Smooth muscle cell (in vitro differentiated cells): Measurements from ENCODE around the gene TOMM70. TPM values are rescaled to one million over a fixed set of nuclear protein-coding genes. Genes with fewer than 3 reads are reported as not detected.
"Not testable (repeated sequence)": the region's sequence is repeated elsewhere in the genome, so short reads cannot be mapped to it uniquely, and the experiment has no call there.

Source experiments
- DNase-seq: peaks from one replicate; lab custom pipeline; 2025; ENCODE audit not compliant: unreplicated experiment; lab: John Stamatoyannopoulos, UW
- H2AFZ ChIP-seq: fragments of 200-600 bp; sonication (generic); 2 replicates; pipeline ENCODE4 v1.6.0; 2016; ENCODE audit warnings: antibody characterized with exemption, low read depth, mild to moderate bottlenecking
- H3F3A ChIP-seq: fragments of 200-600 bp; sonication (generic); 2 replicates; pipeline ENCODE4 v1.6.0; 2017; ENCODE audit warnings: antibody characterized with exemption, low read depth
- H3K27ac ChIP-seq: fragments of 200-600 bp; sonication (generic); 2 replicates; pipeline ENCODE4 v1.5.1; 2016; ENCODE audit warnings: low read depth, mild to moderate bottlenecking
- H3K27me3 ChIP-seq: fragments of 200-600 bp; sonication (generic); 2 replicates; pipeline ENCODE4 v1.6.1; 2016; ENCODE audit warnings: low read depth, mild to moderate bottlenecking
- H3K36me3 ChIP-seq: fragments of 200-600 bp; sonication (generic); 2 replicates; pipeline ENCODE4 v1.5.1; 2016; ENCODE audit warnings: low read depth
- H3K4me1 ChIP-seq: fragments of 200-600 bp; sonication (generic); 2 replicates; pipeline ENCODE4 v1.5.1; 2016; ENCODE audit warnings: low read depth
- H3K4me2 ChIP-seq: fragments of 200-600 bp; sonication (generic); 2 replicates; pipeline ENCODE4 v1.6.0; 2016; ENCODE audit warnings: mild to moderate bottlenecking
- H3K4me3 ChIP-seq: fragments of 200-600 bp; sonication (generic); 2 replicates; pipeline ENCODE4 v1.5.1; 2016; ENCODE audit warnings: mild to moderate bottlenecking
- H3K79me2 ChIP-seq: fragments of 200-600 bp; sonication (generic); 2 replicates; pipeline ENCODE4 v1.6.0; 2016; ENCODE audit warnings: low read depth, mild to moderate bottlenecking
- H3K9ac ChIP-seq: fragments of 200-600 bp; sonication (generic); 2 replicates; pipeline ENCODE4 v1.6.0; 2016; ENCODE audit warnings: low read depth
- H3K9me3 ChIP-seq: fragments of 200-600 bp; sonication (generic); replicated peaks from 2 replicates; pipeline ENCODE4 v1.5.1; 2016; ENCODE audit warnings: low read depth
- H4K20me1 ChIP-seq: fragments of 200-600 bp; sonication (generic); 2 replicates; pipeline ENCODE4 v1.6.0; 2016; ENCODE audit warnings: low read depth
- WGBS: methylation state at CpG from one replicate; pipeline ENCODE4 v1.1.7; 2016; ENCODE audit warnings: low lambda C conversion rate; 5-methylcytosine and 5-hydroxymethylcytosine counted together
- polyA plus RNA-seq: library from polyadenylated mRNA; unstranded; fragments of >200 nt; fragmentation: Nextera tagmentation; extraction: Ambion mirVana; gene quantifications from 2 replicates; pipeline ENCODE4 v1.2.1, GENCODE V29; 2016
- total RNA-seq: library from RNA; depleted of rRNA; stranded (reverse); fragments of >200 nt; gene quantifications from 2 replicates; pipeline ENCODE4 v1.2.3, GENCODE V29; 2014
- TF ChIP-seq, protein P1 (sequence below): fragments of 200-600 bp; sonication (generic); IDR thresholded peaks from 2 replicates; pipeline ENCODE4 v1.5.1; 2017; ENCODE audit warnings: borderline replicate concordance, mild to moderate bottlenecking, antibody characterized with exemption; ENCODE audit not compliant: insufficient read depth, poor library complexity, severe bottlenecking

TOMM70 gene
- total and polyA plus RNA-seq, 2 experiments from 2014 or later = 28.1 to 53.7 TPM

DNA sequence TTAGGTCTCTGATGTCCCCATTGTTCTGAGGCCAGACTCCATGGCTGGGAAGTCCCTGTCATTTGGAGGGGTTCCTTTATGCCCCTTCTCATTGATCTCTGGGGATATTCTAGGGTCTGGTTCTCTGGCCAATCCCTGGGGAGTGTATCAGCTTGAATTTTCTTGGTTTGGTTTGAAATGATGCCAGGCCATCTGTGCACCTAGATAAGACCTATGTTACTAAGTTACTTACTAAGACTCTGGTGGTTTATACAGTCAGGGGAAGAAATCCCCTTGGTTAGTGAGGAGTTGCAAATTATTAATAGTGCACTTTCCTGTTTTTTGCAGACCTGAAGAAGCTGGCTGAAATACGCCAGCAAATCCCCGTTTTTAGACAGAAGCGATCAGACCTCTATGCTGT is 46.0 kb downstream of the TOMM70 start:
- H3K27me3 ChIP-seq = no peaks in the 10 kb centered on the region
- H3K36me3 ChIP-seq = no peaks in the 10 kb centered on the region
- no peak overlapping the region for H3K4me3 ChIP-seq
- H3K4me2 ChIP-seq = no peak overlapping the region
- no peak overlapping the region for H2AFZ ChIP-seq
- no peaks in the 10 kb centered on the region for H3K4me1 ChIP-seq
- H3F3A ChIP-seq = peaks cover 4% of the 10 kb centered on the region
- H3K9me3 ChIP-seq = no peaks in the 10 kb centered on the region
- TF ChIP-seq, protein P1, sequence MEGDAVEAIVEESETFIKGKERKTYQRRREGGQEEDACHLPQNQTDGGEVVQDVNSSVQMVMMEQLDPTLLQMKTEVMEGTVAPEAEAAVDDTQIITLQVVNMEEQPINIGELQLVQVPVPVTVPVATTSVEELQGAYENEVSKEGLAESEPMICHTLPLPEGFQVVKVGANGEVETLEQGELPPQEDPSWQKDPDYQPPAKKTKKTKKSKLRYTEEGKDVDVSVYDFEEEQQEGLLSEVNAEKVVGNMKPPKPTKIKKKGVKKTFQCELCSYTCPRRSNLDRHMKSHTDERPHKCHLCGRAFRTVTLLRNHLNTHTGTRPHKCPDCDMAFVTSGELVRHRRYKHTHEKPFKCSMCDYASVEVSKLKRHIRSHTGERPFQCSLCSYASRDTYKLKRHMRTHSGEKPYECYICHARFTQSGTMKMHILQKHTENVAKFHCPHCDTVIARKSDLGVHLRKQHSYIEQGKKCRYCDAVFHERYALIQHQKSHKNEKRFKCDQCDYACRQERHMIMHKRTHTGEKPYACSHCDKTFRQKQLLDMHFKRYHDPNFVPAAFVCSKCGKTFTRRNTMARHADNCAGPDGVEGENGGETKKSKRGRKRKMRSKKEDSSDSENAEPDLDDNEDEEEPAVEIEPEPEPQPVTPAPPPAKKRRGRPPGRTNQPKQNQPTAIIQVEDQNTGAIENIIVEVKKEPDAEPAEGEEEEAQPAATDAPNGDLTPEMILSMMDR = no peak
- H3K9ac ChIP-seq = no peak overlapping the region
- no peak for DNase-seq
- WGBS = 93% methylated on average over 3 of the region's 3 CpGs
- H3K27ac ChIP-seq = peak overlapping the region; percentile 33
- H3K79me2 ChIP-seq = no peaks in the 10 kb centered on the region
- no peaks in the 10 kb centered on the region for H4K20me1 ChIP-seq

DNA sequence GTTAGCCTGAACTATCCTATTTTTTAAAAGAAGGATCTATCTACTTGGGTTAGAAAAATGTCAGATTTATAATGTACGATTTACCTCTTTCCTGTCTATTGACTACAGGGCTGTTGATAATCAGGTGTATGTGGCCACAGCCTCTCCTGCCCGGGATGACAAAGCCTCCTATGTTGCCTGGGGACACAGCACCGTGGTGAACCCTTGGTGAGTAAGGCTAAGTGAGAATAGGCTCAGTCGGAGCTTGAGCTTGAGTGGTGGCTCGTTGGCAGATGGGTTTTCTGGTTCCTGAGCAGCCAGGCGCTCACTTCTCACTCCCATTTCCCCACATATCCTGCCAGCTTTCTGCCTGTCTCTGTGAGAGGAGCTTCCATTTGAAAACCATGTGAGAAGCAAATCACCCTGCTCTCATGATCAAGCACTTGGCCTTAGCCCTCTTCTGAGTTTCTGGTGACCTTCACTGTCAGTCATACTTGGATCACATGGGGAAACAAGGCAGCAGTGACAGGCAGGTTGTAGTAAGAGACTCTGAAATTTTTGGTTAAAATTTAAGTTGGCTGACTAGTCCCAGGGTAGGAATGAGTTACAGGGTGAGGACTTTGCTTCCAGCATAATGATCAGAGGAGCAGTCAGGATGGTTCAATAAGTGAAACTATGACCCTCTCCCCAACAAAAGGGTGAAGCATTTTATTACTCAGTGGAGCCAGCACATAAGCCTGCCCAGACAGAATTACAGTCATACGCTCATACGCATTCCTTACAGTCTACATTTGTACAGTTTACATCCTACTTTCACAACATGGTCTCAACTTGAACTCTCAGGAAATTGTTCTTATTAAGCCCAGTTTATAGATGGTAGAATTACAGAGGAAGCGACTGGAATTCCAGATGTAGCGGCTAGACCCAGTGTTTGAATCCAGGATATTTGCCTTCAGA is 48.3 kb downstream of the TOMM70 start:
- Histone ChIP-seq H3F3A (peaks cover 4% of the 10 kb centered on the region), H3K79me2 (no peaks in the 10 kb centered on the region), H3K9ac (peak overlapping the region; percentile 18), H3K36me3 (no peaks in the 10 kb centered on the region), H3K27me3 (no peaks in the 10 kb centered on the region), H3K27ac (peak overlapping the region; percentile 81), H3K4me2 (peak overlapping the region; percentile 13), H3K4me3 (no peak overlapping the region), H4K20me1 (no peaks in the 10 kb centered on the region), H3K9me3 (no peaks in the 10 kb centered on the region), H3K4me1 (no peaks in the 10 kb centered on the region), H2AFZ (no peak overlapping the region)
- TF ChIP-seq, protein P1 = no peak
- WGBS = 77% methylated on average over 10 of the region's 10 CpGs
- DNase-seq = no peak

DNA sequence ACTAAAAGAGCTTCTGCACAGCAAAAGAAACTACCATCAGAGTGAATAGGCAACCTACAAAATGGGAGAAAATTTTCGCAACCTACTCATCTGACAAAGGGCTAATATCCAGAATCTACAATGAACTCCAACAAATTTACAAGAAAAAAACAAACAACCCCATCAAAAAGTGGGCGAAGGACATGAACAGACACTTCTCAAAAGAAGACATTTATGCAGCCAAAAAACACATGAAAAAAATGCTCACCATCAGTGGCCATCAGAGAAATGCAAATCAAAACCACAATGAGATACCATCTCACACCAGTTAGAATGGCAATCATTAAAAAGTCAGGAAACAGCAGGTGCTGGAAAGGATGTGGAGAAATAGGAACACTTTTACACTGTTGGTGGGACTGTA is 49.1 kb downstream of the TOMM70 start:
- not testable (repeated sequence) for H4K20me1 ChIP-seq, H3K36me3 ChIP-seq, DNase-seq, H2AFZ ChIP-seq, H3K9ac ChIP-seq, H3K27ac ChIP-seq, H3K4me3 ChIP-seq, H3K79me2 ChIP-seq, H3K4me2 ChIP-seq, H3K27me3 ChIP-seq, H3F3A ChIP-seq, H3K4me1 ChIP-seq, H3K9me3 ChIP-seq
- 100% methylated on average over 2 of the region's 2 CpGs for WGBS

DNA sequence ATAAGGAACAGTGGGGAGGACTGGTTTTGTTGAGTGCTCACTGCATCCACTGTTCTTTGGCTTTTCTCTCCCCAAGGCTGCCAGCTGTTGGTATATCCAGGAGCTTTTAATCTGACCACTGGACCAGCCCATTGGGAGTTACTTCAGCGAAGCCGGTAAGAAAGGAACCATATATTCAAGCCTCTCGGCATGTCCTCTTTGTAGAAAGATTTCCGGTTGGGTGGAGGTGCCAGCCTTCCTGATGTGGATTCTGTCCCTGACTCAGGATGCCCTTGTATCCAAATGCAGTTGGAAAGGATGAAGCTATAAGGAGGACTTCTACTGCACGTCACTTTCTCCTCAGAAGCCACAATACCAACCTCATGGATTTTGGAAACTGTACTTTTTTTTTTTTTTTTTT is 52.2 kb downstream of the TOMM70 start:
- peaks cover 5% of the 10 kb centered on the region for H3K36me3 ChIP-seq
- H3K27me3 ChIP-seq = no peaks in the 10 kb centered on the region
- no peaks in the 10 kb centered on the region for H3K9me3 ChIP-seq
- H4K20me1 ChIP-seq = no peaks in the 10 kb centered on the region
- TF ChIP-seq, protein P1 = no peak
- WGBS = 93% methylated on average over 5 of the region's 5 CpGs
- no peak overlapping the region for H2AFZ ChIP-seq
- no peak overlapping the region for H3K27ac ChIP-seq
- H3F3A ChIP-seq = peaks cover 4% of the 10 kb centered on the region
- no peaks in the 10 kb centered on the region for H3K4me1 ChIP-seq
- H3K4me3 ChIP-seq = no peak overlapping the region
- no peak overlapping the region for H3K9ac ChIP-seq
- H3K79me2 ChIP-seq = no peaks in the 10 kb centered on the region
- H3K4me2 ChIP-seq = no peak overlapping the region
- no peak for DNase-seq
